Uterus (tissue), 4 donors: ENCODE results near the gene ALG2. TPM values are rescaled to one million over a fixed set of nuclear protein-coding genes. Genes with fewer than 3 reads are reported as not detected.

Source experiments
- DNase-seq, 2 donors: peaks; one replicate each; pipeline ENCODE4 v3.0.0-alpha.2; 2019 to 2020
- H3K27ac ChIP-seq, 2 donors: fragments of 200-600 bp; sonication (generic); 1 replicate in 1 of 2; 2 replicates in 1 of 2; pipeline ENCODE4 v1.5.1; 2016 to 2018
- H3K27me3 ChIP-seq, 2 donors: fragments of 200-600 bp; sonication (generic); one replicate each; pipeline ENCODE4 v1.5.1; 2018 to 2019; ENCODE audit warnings: control low read depth in 1 of 2
- H3K36me3 ChIP-seq, 2 donors: fragments of 200-600 bp; sonication (generic); one replicate each; pipeline ENCODE4 v1.5.1; 2019; ENCODE audit warnings: control low read depth in 1 of 2
- H3K4me1 ChIP-seq, 2 donors: fragments of 200-600 bp; sonication (generic); one replicate each; pipeline ENCODE4 v1.5.1; 2018 to 2019; ENCODE audit warnings: control low read depth in 1 of 2
- H3K4me3 ChIP-seq, 2 donors: fragments of 200-600 bp; sonication (generic); 1 replicate in 1 of 2; 2 replicates in 1 of 2; pipeline ENCODE4 v1.5.1; 2018 to 2019; ENCODE audit warnings: mild to moderate bottlenecking in 1 of 2
- H3K9me3 ChIP-seq, 2 donors: fragments of 200-600 bp; sonication (generic); one replicate each; pipeline ENCODE4 v1.5.1; 2019; ENCODE audit warnings: control low read depth in 1 of 2
- POLR2A ChIP-seq, 2 donors: fragments of 450-650 bp; IDR thresholded peaks; one replicate each; pipeline ENCODE4 v1.6.1; 2016; ENCODE audit warnings: antibody characterized with exemption in 2 of 2, mild to moderate bottlenecking in 1 of 2, moderate library complexity in 1 of 2
- intact Hi-C: fragments of 100-400 bp; cut with DNase I; formaldehyde crosslinking; loops from one replicate; pipeline ENCODE4 v1.15.1; 2023; ENCODE audit warnings: low total_unique reads
- total RNA-seq, 4 donors: library from RNA; depleted of rRNA in 3 of 4; stranded (reverse); fragments of >200 nt in 3 of 4; gene quantifications; one replicate each; pipeline versions ENCODE4 v1.1.0 to v1.2.4, GENCODE V29; 2014 to 2023
- TF ChIP-seq, protein P1 (sequence below), 4 experiments: fragments of 200-600 bp in 2 of 4; fragments of 450-650 bp in 2 of 4; sonication (generic) in 2 of 4; IDR thresholded peaks; one replicate each; pipeline ENCODE4 v1.5.1; 2016 to 2019; ENCODE audit warnings: antibody characterized with exemption in 4 of 4, mild to moderate bottlenecking in 2 of 4, moderate library complexity in 1 of 4
- donor health status: DM: yes; HTN: yes; CAD: no.

Gene ALG2
- total RNA-seq, 4 donors from 2014 or later, result 37.6 to 62.2 (median 45.3) TPM

DNA sequence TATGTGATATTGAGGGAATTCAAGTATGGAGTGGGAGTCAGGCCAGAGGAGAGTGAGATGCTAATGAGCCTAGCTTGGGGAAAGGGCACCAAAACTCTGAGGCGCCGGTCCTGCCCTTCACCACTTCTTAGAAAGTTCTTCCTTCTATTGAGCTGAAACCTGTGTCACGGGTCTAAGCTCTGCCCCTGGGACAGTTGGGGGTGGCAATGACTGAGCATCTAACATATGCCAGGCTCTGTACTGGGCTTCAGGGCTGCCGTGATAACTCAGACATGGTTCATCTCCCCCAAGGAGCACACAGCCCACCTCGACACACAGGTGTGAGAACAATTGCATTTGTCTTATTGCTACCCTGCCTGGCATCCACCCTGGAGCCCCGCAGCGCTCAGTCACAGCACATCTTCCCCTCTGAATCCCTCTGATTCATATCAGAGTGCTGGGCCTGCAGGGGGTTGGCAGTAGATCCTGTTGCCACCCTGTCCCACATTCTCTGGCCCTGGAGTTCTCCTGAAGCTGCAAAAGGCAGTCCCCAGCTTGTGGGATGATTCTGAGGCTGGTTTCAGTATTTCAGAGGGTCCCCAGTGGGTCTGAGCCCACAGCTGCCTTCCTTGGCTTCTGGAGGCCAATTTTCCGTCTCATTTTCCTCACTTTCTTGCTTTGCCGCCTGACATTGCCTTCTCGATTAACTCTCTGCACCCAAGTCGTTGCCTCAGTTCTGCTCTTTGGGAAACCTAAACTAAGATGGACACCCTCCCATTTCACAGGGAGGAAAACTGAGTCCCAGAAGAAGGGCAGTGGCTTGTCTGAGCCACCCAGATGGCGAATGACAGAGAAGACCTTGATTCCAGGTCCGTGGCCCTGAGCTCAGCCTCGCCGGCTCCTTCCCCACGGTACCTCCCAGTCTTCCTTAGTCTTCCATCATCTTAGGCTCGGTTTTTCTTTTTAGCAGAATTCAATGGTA lies 42.5 kb downstream of the ALG2 start:
- DNase-seq, result no peak
- intact Hi-C loops, result no loop called here
- Histone ChIP-seq H3K27ac (no peak overlapping the region), H3K27me3 (no peaks in the 10 kb centered on the region), H3K4me1 (no peaks in the 10 kb centered on the region), H3K4me3 (no peak overlapping the region), H3K9me3 (no peaks in the 10 kb centered on the region), H3K36me3 (no peaks in the 10 kb centered on the region)
- no peak for TF ChIP-seq POLR2A (IDR thresholded peaks at IDR 0.05)
- TF ChIP-seq, protein P1, sequence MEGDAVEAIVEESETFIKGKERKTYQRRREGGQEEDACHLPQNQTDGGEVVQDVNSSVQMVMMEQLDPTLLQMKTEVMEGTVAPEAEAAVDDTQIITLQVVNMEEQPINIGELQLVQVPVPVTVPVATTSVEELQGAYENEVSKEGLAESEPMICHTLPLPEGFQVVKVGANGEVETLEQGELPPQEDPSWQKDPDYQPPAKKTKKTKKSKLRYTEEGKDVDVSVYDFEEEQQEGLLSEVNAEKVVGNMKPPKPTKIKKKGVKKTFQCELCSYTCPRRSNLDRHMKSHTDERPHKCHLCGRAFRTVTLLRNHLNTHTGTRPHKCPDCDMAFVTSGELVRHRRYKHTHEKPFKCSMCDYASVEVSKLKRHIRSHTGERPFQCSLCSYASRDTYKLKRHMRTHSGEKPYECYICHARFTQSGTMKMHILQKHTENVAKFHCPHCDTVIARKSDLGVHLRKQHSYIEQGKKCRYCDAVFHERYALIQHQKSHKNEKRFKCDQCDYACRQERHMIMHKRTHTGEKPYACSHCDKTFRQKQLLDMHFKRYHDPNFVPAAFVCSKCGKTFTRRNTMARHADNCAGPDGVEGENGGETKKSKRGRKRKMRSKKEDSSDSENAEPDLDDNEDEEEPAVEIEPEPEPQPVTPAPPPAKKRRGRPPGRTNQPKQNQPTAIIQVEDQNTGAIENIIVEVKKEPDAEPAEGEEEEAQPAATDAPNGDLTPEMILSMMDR (IDR thresholded peaks at IDR 0.05), result no peak

DNA sequence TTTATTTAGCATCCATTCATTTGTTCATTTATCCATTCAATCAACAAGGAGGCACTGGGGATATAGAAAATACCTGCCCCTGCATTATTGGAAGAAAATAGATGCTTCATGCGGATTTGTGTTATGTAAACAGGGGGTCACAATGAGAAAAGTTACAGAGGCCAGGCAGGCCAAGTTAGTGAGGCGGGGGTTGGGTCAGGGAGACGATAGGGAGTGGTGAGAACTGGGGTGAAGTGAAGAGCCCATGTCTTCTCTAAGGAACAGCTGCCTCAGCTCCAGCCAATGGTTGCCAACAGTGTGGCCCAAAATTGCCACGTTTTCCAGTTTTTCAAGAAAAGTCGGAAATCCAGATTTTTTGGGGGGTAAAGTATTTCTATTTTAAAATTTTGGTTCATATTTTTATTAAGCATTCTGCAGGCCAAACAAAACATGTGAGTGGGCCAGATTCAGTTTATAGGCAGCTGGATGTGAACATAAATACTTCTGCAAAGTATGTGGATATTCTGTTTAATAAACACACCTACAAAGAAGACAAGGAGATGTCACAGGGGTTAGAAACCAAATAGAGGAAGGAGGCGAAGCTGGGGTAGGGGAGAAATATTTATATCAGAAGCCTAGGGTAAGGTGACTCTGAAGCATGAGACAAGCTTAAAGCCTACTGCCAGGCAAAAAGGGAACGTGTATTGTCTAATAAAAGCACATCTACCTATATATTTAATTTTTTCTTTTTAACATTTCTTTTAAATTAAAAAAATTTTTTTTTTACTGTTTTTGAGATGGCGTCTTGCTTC lies 44.0 kb downstream of the ALG2 start:
- no peak for DNase-seq
- Histone ChIP-seq H3K4me1 (no peaks in the 10 kb centered on the region), H3K27ac (no peak overlapping the region), H3K4me3 (no peak overlapping the region), H3K36me3 (no peaks in the 10 kb centered on the region), H3K9me3 (no peaks in the 10 kb centered on the region), H3K27me3 (no peaks in the 10 kb centered on the region)
- intact Hi-C loops, result no loop called here
- no peak for TF ChIP-seq POLR2A (IDR thresholded peaks at IDR 0.05)
- TF ChIP-seq, protein P1 (IDR thresholded peaks at IDR 0.05), result no peak

DNA sequence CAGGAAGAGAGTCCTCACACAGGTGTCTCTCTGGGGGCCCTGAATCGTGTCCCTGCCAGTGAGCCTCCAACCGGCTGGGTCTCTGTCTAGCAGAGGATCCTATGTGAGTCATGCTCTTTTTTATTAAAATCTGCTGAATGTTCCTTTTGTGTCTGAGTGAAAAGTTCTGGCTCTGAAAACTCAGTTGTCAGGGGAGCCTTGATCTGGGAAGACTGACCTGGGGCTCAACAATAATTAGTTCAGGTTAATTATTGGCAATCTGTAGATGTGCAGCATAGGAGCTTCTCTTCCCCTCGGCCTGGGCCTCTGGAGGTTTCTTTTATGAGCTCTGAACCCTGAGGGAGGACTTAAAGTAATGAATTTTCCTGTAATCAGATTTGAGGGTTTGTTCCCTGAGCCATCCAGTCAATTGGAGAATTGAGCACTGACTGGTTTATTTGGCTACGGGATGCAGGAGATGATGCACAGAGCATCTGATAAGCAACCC lies 45.2 kb downstream of the ALG2 start:
- intact Hi-C loops, result no loop called here
- no peak for TF ChIP-seq POLR2A (IDR thresholded peaks at IDR 0.05)
- TF ChIP-seq, protein P1 (IDR thresholded peaks at IDR 0.05), result no peak

DNA sequence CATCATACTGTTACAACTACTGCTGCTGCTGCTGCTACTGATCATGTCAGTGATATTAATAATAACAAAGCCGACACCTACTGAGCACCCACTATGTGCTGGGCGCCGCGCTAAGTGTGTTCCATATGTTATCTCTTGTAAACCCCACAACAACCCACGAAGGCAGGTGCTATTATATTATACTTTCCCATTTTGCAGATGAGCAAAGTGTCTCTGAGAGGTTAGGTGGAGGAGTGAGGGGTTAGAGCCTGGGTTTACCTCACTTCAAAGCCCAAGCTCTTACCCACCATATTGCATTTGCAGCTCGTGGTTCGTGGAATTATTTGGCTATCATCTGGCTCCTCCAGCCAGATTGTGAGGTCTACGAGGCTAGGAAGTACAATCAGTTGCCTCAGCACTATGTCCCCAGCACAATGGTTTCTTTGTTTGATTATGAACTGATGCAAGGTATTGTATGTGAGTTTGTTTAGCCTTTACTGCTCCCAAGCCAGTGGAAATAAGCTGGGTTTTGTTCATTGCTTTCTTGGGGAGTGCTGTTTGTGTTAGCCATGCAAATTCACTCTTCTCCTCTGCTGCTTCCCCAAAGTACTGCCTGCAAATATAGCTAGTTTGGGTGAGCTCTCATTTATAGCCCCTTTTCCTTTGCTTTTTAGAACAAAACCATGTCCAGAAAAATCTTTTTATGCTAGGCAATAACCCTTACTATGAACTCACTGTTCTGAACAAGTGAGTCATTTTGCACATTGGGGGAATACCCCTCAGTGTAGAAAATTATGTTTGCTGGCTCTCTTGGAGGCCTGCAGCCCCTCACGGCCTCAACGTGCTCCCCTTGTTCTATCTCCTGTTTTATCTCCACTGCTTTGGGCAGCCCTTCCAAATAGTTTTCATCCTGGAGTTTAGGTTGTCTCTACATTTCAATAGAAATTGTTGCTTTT lies 47.9 kb downstream of the ALG2 start:
- TF ChIP-seq, protein P1 (IDR thresholded peaks at IDR 0.05), result no peak
- TF ChIP-seq POLR2A (IDR thresholded peaks at IDR 0.05), result no peak
- H3K27me3 ChIP-seq, result no peaks in the 10 kb centered on the region
- intact Hi-C loops, result no loop called here
- H3K4me3 ChIP-seq, result no peak overlapping the region
- no peaks in the 10 kb centered on the region for H3K36me3 ChIP-seq
- DNase-seq, result no peak
- H3K9me3 ChIP-seq, result no peaks in the 10 kb centered on the region
- H3K27ac ChIP-seq, result no peak overlapping the region
- no peaks in the 10 kb centered on the region for H3K4me1 ChIP-seq

More for the DNA sequence above, 45.2 kb downstream of the ALG2 start:
- H3K4me1 ChIP-seq, result no peaks in the 10 kb centered on the region
- H3K27ac ChIP-seq, result no peak overlapping the region
- no peaks in the 10 kb centered on the region for H3K9me3 ChIP-seq
- no peaks in the 10 kb centered on the region for H3K36me3 ChIP-seq
- H3K4me3 ChIP-seq, result no peak overlapping the region
- no peaks in the 10 kb centered on the region for H3K27me3 ChIP-seq
- DNase-seq, result no peak
